Astrocyte (in vitro differentiated cells and primary cell): ENCODE measurements around the gene PDZRN4. TPM values are rescaled to one million over a fixed set of nuclear protein-coding genes. Genes with fewer than 3 reads are reported as not detected.

Experiments
- DNase-seq: peaks from one replicate; pipeline ENCODE4 v3.0.0-alpha.2; 2010; ENCODE audit warnings: low read depth
- FAIRE-seq: peaks from 2 replicates; lab custom pipeline; 2011; peaks lifted over from hg19 to GRCh38; lab: Jason Lieb, UNC
- H2AFZ ChIP-seq: 2 replicates; pipeline ENCODE4 v1.6.0; 2012; ENCODE audit warnings: low read depth, low read length, inconsistent platforms
- H3K27ac ChIP-seq: 2 replicates; pipeline ENCODE4 v1.5.1; 2011; ENCODE audit warnings: low read depth, low read length, inconsistent platforms
- H3K27me3 ChIP-seq: 2 replicates; pipeline ENCODE4 v1.6.0; 2011; ENCODE audit warnings: low read length, inconsistent platforms; ENCODE audit not compliant: insufficient read depth
- H3K36me3 ChIP-seq: 2 replicates; pipeline ENCODE4 v1.5.1; 2011; ENCODE audit warnings: low read length, inconsistent platforms; ENCODE audit not compliant: insufficient read depth
- H3K4me1 ChIP-seq: 2 replicates; pipeline ENCODE4 v1.5.1; 2011; ENCODE audit warnings: low read length, inconsistent platforms; ENCODE audit not compliant: insufficient read depth
- H3K4me2 ChIP-seq: 2 replicates; pipeline ENCODE4 v1.6.0; 2012; ENCODE audit warnings: low read length, inconsistent platforms
- H3K4me3 ChIP-seq: 2 replicates; pipeline ENCODE4 v1.5.1; 2011; ENCODE audit warnings: low read depth, mild to moderate bottlenecking, low read length, inconsistent platforms; ENCODE audit not compliant: insufficient read depth
- H3K79me2 ChIP-seq: 2 replicates; pipeline ENCODE4 v1.6.0; 2012; ENCODE audit warnings: mild to moderate bottlenecking, low read length, inconsistent platforms; ENCODE audit not compliant: insufficient read depth
- H3K9ac ChIP-seq: 2 replicates; pipeline ENCODE4 v1.6.0; 2012; ENCODE audit warnings: mild to moderate bottlenecking, low read length, inconsistent platforms
- H3K9me3 ChIP-seq: 2 replicates; pipeline ENCODE4 v1.5.1; 2012; ENCODE audit warnings: low read depth, mild to moderate bottlenecking, low read length, inconsistent platforms; ENCODE audit not compliant: insufficient read depth
- H4K20me1 ChIP-seq: 2 replicates; pipeline ENCODE4 v1.6.0; 2012; ENCODE audit warnings: low read length, inconsistent platforms; ENCODE audit not compliant: insufficient read depth
- H3K27ac Mint-ChIP-seq: one replicate; pipeline ENCODE4 v1.8.0; 2021; ENCODE audit warnings: mild to moderate bottlenecking, mixed read lengths; ENCODE audit not compliant: unreplicated experiment
- H3K27me3 Mint-ChIP-seq: one replicate; pipeline ENCODE4 v1.8.0; 2021; ENCODE audit warnings: low read depth, mixed read lengths; ENCODE audit not compliant: unreplicated experiment
- H3K36me3 Mint-ChIP-seq: one replicate; pipeline ENCODE4 v1.8.0; 2021; ENCODE audit warnings: low read depth, mixed read lengths; ENCODE audit not compliant: unreplicated experiment
- H3K4me1 Mint-ChIP-seq: one replicate; pipeline ENCODE4 v1.8.0; 2021; ENCODE audit warnings: low read depth, mixed read lengths; ENCODE audit not compliant: unreplicated experiment
- H3K4me3 Mint-ChIP-seq: one replicate; pipeline ENCODE4 v1.8.0; 2021; ENCODE audit warnings: mild to moderate bottlenecking, moderate library complexity, mixed read lengths; ENCODE audit not compliant: unreplicated experiment
- H3K9me3 Mint-ChIP-seq: one replicate; pipeline ENCODE4 v1.8.0; 2021; ENCODE audit warnings: mild to moderate bottlenecking, mixed read lengths; ENCODE audit not compliant: unreplicated experiment
- EZH2 ChIP-seq: IDR thresholded peaks from 2 replicates; pipeline ENCODE4 v1.6.1; 2012; ENCODE audit warnings: mild to moderate bottlenecking, low read length, inconsistent platforms; ENCODE audit not compliant: insufficient read depth
- total RNA-seq: library from RNA; stranded (reverse); gene quantifications from 2 replicates; pipeline ENCODE4 v1.2.1, GENCODE V29; 2021
- TF ChIP-seq, protein P1 (sequence below): IDR thresholded peaks from 2 replicates; pipeline ENCODE4 v1.5.1; 2011; ENCODE audit warnings: low read depth, mild to moderate bottlenecking, inconsistent platforms, low read length, moderate library complexity; ENCODE audit not compliant: insufficient read depth

The PDZRN4 gene
- total RNA-seq, 1 donor from 2014 or later: not detected

DNA sequence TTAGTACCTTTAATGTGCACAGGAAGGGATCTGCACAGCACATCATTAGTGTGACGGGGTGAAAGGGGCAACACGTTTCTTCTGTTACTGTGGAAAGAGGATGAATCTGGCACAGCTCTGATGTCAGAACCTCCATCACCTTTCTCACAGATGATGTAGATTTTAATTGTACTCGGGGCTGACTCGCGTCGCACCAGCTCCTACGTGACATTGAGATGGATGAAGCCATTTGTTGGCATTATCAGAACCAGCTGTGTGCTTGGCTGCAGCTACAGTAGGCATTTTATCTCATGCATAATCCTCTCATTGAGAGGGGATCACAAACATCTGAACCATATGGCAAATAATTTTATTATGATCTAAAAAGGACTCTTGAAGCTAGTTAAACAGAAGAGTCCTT, 173.6 kb downstream of the PDZRN4 start:
- no peak for FAIRE-seq
- no peaks in the 10 kb centered on the region for H3K36me3 ChIP-seq
- Mint-ChIP-seq H3K27ac (no peak overlapping the region), H3K4me3 (no peak overlapping the region), H3K36me3 (no peaks in the 10 kb centered on the region), H3K9me3 (no peaks in the 10 kb centered on the region), H3K27me3 (no peaks in the 10 kb centered on the region), H3K4me1 (no peaks in the 10 kb centered on the region)
- no peaks in the 10 kb centered on the region for H4K20me1 ChIP-seq
- TF ChIP-seq EZH2: no peak
- TF ChIP-seq, protein P1, sequence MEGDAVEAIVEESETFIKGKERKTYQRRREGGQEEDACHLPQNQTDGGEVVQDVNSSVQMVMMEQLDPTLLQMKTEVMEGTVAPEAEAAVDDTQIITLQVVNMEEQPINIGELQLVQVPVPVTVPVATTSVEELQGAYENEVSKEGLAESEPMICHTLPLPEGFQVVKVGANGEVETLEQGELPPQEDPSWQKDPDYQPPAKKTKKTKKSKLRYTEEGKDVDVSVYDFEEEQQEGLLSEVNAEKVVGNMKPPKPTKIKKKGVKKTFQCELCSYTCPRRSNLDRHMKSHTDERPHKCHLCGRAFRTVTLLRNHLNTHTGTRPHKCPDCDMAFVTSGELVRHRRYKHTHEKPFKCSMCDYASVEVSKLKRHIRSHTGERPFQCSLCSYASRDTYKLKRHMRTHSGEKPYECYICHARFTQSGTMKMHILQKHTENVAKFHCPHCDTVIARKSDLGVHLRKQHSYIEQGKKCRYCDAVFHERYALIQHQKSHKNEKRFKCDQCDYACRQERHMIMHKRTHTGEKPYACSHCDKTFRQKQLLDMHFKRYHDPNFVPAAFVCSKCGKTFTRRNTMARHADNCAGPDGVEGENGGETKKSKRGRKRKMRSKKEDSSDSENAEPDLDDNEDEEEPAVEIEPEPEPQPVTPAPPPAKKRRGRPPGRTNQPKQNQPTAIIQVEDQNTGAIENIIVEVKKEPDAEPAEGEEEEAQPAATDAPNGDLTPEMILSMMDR: no peak
- no peak overlapping the region for H3K4me3 ChIP-seq
- no peak for DNase-seq
- H3K79me2 ChIP-seq: no peaks in the 10 kb centered on the region
- H3K9me3 ChIP-seq: no peaks in the 10 kb centered on the region
- H3K27me3 ChIP-seq: no peaks in the 10 kb centered on the region
- no peak overlapping the region for H3K27ac ChIP-seq
- H3K4me2 ChIP-seq: no peak overlapping the region
- no peak overlapping the region for H3K9ac ChIP-seq
- no peak overlapping the region for H2AFZ ChIP-seq
- H3K4me1 ChIP-seq: no peaks in the 10 kb centered on the region

DNA sequence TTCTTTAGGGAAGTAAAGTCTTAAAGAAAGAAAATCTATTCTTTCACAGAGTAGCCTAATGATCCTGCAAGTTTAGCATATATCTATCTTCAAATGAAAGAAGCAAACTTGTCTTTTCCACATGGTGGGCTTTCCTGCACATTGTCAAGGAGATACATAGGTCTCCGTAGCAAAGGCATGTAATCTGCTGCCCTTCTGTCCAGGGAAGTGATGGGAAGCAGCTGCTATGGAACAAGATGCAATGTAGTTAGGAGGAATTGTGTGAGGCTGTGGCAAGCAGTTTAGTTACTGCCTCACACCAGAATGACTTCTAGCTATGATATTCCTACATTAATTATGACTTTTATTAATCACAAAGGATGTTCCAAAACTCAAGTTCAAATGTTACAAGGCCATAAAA, 174.4 kb downstream of the PDZRN4 start:
- H3K79me2 ChIP-seq: no peaks in the 10 kb centered on the region
- Mint-ChIP-seq H3K27me3 (no peaks in the 10 kb centered on the region), H3K36me3 (no peaks in the 10 kb centered on the region), H3K27ac (no peak overlapping the region), H3K4me3 (no peak overlapping the region), H3K9me3 (no peaks in the 10 kb centered on the region), H3K4me1 (no peaks in the 10 kb centered on the region)
- H3K9me3 ChIP-seq: peaks cover 2% of the 10 kb centered on the region
- no peaks in the 10 kb centered on the region for H3K4me1 ChIP-seq
- no peak overlapping the region for H3K9ac ChIP-seq
- H3K4me3 ChIP-seq: no peak overlapping the region
- DNase-seq: no peak
- no peak overlapping the region for H3K4me2 ChIP-seq
- no peak overlapping the region for H2AFZ ChIP-seq
- H3K27ac ChIP-seq: no peak overlapping the region
- TF ChIP-seq, protein P1: no peak
- TF ChIP-seq EZH2: no peak
- no peaks in the 10 kb centered on the region for H3K36me3 ChIP-seq
- FAIRE-seq: no peak
- no peaks in the 10 kb centered on the region for H4K20me1 ChIP-seq
- no peaks in the 10 kb centered on the region for H3K27me3 ChIP-seq

GRCh38 chr12:41362931-41363330, 174.8 kb downstream of the PDZRN4 start:
- H3K4me1 ChIP-seq: no peaks in the 10 kb centered on the region
- no peak overlapping the region for H3K4me3 ChIP-seq
- no peaks in the 10 kb centered on the region for H3K9me3 Mint-ChIP-seq
- H3K79me2 ChIP-seq: no peaks in the 10 kb centered on the region
- no peak overlapping the region for H2AFZ ChIP-seq
- no peaks in the 10 kb centered on the region for H3K36me3 Mint-ChIP-seq
- H3K9ac ChIP-seq: no peak overlapping the region
- FAIRE-seq: no peak
- no peaks in the 10 kb centered on the region for H3K27me3 ChIP-seq
- no peak for DNase-seq
- H3K4me2 ChIP-seq: no peak overlapping the region
- H3K27ac Mint-ChIP-seq: no peak overlapping the region
- H3K4me3 Mint-ChIP-seq: no peak overlapping the region
- no peak for TF ChIP-seq EZH2
- TF ChIP-seq, protein P1: no peak
- H3K27me3 Mint-ChIP-seq: no peaks in the 10 kb centered on the region
- no peaks in the 10 kb centered on the region for H3K4me1 Mint-ChIP-seq
- no peaks in the 10 kb centered on the region for H3K36me3 ChIP-seq
- H4K20me1 ChIP-seq: no peaks in the 10 kb centered on the region
- peaks cover 2% of the 10 kb centered on the region for H3K9me3 ChIP-seq
- H3K27ac ChIP-seq: no peak overlapping the region
